ENCODE data around the gene SYT12.

GRCh38 chr11:67057205-67057672 is 34.3 kb downstream of the SYT12 start:
- no peak for TF ChIP-seq POLR2A (IDR thresholded peaks at IDR 0.05)
- TF ChIP-seq CTCF (IDR thresholded peaks at IDR 0.05 in 8 of 11, conservative IDR thresholded peaks at IDR 0.05 in 3 of 11): no peak
- TF ChIP-seq POLR2AphosphoS5 (IDR thresholded peaks at IDR 0.05): no peak
